NCI-H1092 treated with DMSO at 0.1 percent for 48 hours (cell line): Measurements from ENCODE around the gene KCTD16.

Source experiments
- DNase-seq: peaks from one replicate; lab custom pipeline; 2025; lab: John Stamatoyannopoulos, UW

Gene KCTD16

DNA sequence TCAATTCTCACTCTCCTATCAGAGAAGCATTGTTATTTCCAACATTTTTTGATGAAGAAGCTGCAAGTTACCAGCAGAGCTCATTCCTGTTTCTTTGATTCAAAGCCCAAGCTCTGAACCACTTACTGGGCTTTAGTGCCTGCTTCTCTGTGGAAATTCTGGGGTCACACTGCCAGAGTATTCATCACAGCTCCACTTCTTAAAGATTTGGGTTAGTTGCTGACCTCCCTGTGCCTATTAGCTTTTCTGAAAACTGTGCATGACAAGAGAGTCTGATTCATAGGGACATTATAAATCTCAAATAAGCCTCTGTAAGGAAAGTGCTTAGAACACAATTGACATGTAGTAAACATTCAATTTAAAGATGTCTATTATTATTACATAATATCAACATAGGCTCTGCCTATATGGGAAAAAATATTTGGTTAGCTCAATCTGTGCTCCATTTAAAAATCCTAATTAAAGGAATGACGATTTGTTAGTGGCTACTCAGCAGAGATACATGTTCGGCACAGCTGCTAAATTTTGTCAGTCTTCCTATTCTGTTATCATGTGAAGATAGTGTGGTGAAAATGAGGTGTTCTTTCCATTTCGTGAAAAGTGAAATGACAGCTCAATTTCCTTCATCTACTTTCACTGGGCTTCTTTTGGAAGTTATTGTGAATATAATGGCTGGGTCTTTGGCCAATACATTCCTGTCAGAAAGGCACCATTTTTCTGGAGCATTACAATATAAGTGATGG, 293.0 kb downstream of the KCTD16 start:
- DNase-seq: no peak

DNA sequence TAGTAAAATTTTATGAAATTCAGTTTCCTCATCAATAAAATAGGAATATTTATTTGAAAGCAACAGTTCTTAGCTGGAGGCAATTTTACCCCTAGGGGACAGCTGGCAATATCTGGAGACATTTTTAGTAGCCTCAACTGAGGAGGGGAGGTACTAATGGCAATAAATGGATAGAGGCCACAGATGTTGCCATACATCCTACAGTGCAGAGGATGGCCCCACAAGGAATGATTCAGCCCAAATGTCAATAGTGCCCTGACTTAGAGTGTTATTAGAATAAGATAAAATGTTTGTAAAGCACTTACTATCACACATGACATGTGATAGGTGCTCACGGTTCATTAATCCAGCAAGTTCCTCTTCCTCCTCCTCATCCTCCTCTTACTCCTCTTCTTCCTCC, 293.6 kb downstream of the KCTD16 start:
- DNase-seq: no peak

DNA sequence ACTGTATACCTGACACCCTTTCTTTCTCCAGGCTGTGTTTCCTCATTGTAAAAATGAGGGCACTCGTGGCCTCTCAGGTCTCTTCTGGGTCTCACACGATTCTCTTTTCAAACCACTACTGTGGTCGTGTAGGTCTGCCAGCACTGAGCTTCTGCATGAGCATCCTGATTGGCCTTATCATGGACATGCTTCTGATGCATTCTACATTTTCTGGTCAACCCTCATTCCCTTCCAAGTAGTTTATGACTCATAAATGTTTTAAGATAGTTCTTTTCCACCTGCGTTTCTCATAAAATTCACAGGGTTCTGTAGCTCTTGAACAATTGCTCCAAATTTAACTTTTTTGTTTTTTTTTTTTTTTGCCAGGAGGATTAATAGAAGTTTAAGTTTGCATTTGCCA, 294.8 kb downstream of the KCTD16 start:
- DNase-seq: peak; percentile 13

DNA sequence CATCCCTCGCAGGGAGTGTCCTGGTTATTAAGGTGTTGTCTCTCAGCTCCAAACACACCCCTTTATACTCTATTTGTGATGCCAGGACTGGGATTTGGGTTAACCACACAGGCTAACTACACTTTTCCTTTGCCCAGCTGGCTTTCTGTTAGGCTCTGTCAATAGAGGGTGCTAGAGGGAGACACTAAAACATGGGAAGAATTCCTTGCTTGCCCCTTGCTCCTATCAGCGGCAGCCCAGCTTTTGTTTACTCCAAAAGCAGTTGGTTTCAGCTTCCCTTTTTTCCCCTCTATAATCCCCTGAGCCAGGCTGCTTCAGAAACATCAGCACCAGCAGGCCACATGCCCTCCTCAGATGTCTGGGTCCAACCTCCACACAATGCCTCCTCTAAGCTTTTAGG, 297.1 kb downstream of the KCTD16 start:
- peak; percentile 69 for DNase-seq

DNA sequence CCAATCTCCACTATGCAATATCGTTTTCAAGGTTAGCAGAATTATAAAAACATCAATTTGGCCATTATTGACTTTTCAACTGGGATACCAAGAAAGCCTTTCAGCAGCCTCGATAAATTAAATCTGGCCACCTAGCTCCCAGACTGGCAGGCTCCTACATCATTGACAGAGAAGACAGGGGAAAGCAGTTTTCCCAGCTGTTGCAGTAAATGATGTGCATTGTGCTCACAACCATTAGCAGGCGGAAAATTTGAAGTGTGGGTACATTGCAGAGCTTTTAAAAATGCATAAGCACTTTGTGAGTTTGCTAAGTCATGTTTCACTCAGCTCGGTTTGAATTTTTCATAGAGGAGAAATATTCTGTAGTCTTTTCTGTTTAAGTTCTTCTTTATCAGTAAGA, 297.9 kb downstream of the KCTD16 start:
- DNase-seq: peak; percentile 61

DNA sequence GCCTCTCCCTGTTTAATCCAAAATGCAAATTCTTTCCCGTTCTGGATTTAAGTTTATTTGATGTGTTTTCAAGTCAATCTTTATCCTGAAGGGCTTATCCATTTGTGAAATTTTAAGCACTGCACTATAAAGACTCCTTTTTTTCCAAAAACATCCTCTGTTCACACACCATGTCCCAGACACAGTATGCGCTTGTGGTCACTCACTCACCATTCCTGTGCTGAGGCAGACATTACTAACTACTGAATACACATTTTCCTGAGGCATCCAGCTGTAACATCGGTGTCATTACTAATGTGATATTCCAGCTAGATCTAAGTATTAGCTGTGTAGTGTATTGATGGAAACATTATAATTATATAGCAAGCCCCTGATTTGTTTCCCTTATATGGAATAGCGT, 298.4 kb downstream of the KCTD16 start:
- no peak for DNase-seq

DNA sequence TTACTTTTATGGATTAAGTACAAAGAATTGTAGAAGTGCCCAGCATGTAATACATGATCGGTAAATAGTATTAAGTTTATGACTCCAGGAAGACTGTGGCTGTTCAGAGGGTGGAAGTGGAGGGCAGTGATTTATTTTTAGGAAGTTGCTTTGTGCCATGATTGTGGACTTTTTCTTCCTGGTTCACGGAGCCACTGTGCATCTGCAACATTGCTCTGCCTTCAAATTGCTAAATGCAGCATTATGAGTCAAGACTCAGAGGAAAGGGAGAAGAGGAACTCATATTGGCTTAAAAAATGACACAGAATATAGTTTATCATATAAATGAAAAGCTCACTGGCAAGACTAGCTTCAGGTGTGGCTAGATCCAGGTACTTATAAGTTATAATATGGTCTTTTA, 301.5 kb downstream of the KCTD16 start:
- no peak for DNase-seq

DNA sequence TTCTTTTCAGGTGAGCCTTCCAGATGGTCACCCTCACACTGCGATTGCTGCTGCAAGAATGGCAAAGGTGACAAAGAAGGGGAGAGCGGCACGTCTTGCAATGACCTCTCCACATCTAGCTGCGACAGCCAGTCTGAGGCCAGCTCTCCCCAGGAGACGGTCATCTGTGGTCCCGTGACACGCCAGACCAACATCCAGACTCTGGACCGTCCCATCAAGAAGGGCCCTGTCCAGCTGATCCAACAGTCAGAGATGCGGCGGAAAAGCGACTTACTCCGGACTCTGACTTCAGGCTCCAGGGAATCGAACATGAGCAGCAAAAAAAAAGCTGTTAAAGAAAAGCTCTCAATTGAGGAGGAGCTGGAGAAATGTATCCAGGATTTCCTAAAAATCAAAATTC, 303.0 kb downstream of the KCTD16 start:
- DNase-seq: no peak

DNA sequence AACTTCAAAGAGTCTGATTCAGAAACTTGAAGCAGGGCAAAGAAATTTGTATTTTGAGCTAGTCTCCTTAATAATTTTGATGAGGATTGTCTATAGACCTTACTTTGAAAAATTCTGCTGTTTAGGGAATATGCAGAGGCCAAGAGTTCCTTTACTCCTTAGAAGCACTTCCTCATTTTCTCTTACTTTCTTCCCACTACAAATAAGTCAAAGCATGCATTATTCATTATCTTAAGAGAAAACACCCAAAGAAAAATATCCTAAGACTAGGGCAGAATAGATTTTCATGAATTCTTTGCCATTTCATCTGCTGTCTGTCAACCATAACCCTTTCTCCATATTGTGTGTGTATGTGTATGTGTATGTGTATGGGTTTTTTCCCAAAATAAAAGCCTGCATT, 307.9 kb downstream of the KCTD16 start:
- no peak for DNase-seq

DNA sequence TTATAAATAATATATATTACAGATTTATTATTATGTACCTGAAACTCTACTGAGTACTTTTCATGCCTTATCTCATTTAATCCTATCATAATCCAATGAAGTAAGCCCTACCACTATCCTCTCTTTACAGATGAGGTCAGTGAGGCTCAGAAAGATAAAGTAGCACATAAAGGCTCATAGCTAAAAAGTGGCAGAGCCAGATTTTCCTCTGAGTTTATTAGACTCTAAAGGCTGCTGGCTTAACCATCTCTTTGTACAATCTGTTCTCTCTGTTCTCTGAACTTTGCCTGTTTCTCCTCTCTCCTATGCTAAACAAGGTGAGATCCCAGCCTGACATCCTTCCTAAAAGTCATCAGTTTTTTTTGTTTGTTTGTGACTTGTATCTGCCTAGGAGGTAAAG, 311.2 kb downstream of the KCTD16 start:
- DNase-seq: no peak

DNA sequence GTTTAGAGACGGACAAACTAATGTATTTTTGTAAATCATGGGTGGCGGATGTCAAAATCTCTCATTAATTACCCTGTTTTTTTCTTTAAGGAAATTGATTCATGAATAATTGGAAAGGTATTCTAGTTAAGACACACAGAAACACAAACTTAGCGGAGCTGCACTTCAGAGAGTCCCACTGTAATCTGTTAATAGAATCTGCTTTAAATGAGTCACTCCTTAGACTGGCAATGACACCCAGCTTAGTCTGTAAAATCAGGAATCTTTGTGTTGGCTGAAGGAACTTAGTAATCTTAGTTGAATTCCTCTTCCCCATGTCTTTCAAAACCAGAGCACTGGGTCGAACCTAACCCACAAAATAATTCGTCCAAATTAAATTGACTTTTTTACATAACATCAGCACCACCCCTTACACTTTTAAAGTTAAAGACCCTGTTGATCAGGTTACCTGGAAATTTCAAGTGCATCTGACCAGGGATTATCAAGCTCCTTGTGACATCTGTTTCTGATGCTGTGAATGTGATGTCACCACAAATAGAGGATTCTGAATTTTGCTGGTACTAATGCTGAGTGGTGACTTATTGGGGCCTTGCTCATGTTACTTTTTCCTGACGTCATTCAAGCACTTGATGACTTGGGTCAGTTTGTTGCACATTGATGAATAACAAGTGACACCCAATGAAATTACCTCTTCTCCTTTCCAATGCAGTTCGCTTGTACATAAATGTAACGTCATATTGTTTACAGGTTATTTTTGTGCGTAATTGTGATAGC, 313.6 kb downstream of the KCTD16 start:
- no peak for DNase-seq

DNA sequence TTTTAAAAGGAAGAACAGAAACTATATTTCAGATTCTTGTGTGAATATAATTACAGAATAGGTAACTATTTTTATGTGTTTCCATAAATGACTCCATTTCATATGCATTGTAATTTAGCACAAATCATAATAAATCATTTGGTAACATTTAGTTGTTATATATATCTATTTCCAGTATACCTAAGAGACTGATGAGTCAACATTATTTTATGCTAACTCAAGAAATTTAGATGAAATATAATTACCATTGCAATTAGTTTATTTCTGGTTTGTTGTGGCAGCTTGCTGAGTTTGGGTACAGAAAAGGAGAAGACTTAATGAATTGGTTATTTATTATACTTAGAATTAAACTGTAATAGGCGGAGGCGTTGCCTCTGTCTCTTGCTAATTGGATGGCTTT, 314.9 kb downstream of the KCTD16 start:
- no peak for DNase-seq

DNA sequence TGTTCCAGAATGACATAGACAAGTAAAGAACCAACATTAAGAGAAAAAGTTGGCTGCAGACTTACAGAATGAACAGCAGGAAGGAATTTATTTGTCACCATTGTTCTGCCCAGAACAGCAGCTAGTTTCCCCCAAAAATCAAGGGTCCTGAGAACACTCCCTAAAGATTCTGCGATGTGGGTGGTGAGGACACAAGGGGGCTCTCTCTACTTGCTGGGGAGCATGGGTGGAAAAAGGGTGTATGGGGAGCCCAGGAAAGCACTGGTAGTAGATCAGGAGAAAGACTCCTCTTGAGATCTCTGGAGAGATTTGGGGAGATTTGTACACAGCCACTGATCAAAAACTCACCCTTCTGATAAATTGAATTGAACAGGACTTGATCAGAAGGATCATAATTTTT, 316.5 kb downstream of the KCTD16 start:
- DNase-seq: peak; percentile 2

DNA sequence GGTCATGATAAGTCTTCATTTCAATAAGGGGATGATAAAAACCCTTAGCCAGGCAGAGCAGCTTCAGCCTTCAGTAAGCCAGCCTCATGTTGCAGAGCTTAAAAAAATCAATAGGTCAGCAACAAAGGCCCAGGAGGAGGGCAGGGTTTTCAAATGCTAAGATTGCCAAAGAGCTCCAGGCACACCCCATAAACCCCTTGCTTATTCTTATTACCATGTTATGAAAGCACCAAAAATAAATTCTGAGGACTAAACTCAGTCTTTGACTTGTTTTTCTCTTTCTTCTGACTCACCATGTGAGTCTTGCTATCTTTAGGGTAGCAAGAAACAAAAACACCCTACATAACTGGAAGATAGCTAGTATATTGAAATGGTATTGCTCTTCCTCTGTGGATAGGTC, 317.1 kb downstream of the KCTD16 start:
- DNase-seq: peak; percentile 16

DNA sequence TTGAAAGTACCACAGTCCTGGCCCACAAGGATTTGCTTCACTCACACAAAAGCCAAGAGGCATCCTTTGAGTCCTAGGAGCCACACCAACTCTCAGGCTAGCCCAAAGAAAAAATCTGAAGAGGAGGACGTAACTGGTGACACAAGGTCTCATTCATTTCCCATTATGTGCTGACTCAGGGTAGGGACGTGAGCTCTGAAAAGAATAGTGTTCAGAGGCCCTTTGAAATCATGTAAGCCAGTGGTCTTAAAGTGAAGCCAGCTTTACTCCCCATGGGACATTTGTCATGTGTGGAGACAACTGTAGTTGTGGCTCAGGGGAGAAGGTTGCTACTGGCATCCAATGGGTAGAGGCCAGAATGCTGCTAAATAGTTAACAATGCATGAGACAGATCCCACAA, 332.4 kb downstream of the KCTD16 start:
- DNase-seq: no peak

DNA sequence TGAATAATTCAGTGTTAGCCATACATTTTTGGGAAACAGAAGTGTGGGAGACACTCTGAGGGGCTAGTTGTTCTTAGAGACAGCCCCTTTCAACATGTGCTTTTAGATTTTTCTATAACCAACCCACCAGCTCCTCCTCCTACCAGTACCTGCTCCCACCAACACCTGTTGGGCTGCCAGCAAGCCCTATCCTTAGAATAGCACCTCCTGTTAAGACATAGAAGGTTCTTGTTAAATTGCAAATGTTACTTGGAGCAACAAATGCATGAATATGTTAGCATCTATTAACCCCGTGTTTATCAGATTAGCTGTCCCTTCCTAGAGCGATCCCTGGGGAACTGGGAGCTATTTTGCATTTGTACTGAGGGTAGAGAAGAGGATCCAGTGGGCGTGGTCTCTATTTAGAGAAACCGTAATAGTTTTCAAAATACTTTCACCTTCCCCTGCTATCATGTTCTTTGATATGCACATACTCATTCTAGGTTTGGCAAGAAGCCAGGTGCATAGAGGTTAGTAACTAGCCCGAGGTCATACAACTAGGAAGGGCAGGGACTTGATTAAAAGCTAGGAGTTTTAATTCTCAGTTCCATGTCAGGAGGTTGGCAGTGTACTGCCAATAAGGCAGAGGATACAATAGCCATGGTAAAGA, 334.4 kb downstream of the KCTD16 start:
- no peak for DNase-seq

DNA sequence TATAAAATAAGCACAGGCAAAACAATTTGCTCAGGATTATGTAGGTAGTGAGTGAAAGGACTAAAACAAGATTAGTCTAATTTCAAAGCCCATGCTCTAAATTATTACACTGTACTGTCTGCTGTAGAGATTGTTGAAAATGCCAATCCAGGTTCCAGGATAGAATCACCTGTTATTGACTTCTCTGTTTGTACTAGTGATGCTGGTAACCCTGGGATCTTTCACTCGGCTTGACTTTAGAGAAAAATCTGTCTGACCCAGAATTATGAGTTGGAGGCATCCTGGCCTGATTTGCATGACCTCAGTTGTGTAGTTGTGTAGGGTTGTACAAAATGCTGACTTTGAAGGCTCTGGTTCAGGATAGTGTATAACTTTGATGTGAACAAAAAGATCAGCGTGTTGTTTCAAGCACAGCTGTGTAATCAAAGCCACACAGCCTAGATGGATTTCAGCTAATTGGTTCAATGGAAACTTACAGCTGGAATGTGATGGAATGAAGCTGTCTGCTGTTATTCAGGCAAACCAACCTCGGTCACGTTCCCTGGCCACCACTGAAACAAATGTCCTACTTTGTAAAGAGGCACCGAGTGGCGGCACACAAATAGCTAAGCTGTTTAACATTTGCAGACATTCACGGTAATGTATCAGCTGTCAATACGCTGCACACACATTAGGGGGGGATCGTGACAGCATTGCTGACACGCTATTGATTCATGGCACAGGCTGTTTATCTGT, 340.3 kb downstream of the KCTD16 start:
- no peak for DNase-seq

DNA sequence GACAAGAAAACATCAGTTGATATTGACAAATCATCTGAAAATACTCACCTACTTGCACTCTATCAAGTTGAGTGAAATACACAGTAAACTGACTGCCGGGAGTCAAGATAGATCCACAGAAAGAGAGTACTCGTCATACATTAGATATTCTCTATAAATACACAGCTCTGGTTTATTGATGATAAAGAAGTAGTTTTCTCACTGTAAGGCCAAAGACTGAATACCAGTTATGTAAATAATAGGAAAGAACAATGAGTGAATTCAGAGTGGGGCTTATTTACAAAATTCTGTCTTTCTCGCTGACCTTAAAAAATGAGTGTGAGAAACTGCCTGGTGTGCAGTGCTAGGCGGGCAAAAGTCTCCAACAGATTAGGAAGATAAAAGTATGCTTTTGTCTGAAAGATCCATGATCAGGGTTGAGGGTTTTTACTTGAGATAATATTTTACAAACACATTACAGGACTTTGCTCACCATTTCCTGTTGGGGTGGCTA, 341.0 kb downstream of the KCTD16 start:
- DNase-seq: no peak

DNA sequence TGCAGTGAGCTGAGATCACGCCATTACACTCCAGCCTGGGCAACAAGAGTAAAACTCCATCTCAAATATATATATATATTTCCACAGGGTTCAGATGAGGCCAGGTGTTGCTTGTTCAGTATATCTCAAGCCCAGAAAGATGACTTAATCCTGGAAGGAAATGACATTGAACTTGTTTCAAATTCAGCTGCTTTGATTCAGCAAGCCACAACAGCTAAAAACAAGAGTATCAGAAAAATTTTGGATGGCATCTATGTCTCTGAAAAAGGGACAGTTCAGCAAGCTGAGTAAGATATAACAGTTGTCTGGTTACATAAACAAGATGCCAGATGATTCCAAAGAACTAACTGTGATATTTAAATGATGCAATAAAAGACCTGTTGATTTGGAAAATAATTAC, 352.0 kb downstream of the KCTD16 start:
- no peak for DNase-seq

DNA sequence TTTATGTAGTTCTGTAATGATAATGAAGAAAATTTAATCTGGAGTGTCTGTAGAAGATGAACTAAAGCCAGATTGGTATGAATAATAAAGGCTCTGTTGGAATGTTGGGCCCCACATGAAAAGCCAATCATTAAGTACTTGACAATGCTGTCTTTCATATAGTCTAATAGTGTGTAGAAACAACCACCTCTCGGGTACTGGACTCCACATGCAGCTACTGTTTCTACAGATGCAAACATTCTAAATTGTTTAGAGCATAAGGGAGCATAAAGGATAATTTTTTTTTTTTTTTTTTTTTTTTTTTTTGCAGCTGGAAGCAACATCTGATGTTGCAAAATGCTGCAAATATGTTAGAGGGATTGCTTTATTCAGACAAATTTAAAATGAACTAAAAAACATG, 354.3 kb downstream of the KCTD16 start:
- no peak for DNase-seq

DNA sequence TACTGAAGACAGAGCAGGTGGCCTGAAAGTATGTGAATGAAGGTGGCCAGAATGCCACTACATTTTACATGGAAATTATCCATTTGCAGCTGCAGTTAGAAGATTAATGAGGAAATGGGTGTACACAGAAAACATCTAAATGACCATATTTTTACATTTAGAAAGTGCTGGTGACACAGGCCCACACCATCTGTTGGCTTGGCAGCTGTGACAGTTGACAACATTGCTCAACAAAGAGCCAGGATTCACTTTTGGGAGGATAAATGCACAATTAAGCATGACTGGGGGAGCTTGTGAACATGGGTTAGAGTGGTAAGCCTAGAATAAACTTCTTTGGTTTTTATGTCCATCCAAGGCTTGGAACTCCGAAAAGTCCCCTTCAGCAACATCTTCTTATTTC, 360.5 kb downstream of the KCTD16 start:
- no peak for DNase-seq
